ENCODE measurements around the gene CHAMP1. TPM values are rescaled to one million over a fixed set of nuclear protein-coding genes. Genes with fewer than 3 reads are reported as not detected.

Gene CHAMP1
- total and polyA plus RNA-seq, 2 of the 8 experiments (the other 6 are each of a cell fraction or from before 2014, with no cell fraction given): 26.8 to 41.9 TPM

DNA sequence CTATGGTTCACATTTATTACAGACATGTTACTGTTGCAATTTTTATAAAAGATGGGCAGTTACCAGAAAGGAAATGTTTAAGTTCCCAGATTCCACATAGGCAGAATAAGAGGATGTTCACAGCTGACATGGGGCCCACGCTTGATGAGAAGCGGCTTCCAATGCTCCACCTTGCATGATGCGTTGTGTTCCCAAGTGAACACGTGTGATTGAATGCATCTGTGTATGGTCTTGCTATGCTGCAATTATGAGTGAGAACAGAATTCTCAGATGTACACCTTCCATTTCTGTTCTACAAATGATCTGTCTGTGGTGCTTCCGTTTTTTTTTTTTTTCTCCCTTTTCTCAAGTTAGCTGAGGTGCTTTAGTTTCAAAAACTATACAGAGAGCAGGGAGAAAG, 17.4 kb upstream of the CHAMP1 start:
- Histone ChIP-seq H3K18ac (ENCODE audit: extremely low read depth, low read length) (no peak overlapping the region), H2AFZ (ENCODE audit: low read length) (no peak overlapping the region), H3K79me2 (ENCODE audit: control insufficient read depth in 1 of 2, insufficient read depth in 2 of 2, low read length in 2 of 2) (peaks cover 0 to 25% of the 10 kb centered on the region in 2 experiments; a peak in 2 of 4 replicates), H3K4me1 (replicated peaks in 1 of 4; ENCODE audit: control insufficient read depth in 3 of 4, insufficient read depth in 4 of 4, low read length in 3 of 4) (no peaks in the 10 kb centered on the region), H2BK12ac (ENCODE audit: low read depth, low read length) (no peak overlapping the region), H2BK5ac (ENCODE audit: low read depth, low read length) (no peak overlapping the region), H3K36me3 (ENCODE audit: control insufficient read depth in 2 of 4, insufficient read depth in 4 of 4, low read length in 3 of 4) (peaks cover 12 to 57% (median 40%) of the 10 kb centered on the region in 4 experiments; a peak in 7 of 8 replicates), H3K4me2 (ENCODE audit: insufficient read depth in 1 of 2, low read depth in 2 of 2, low read length in 2 of 2) (no peak overlapping the region), H3K27me3 (replicated peaks in 1 of 4; ENCODE audit: control insufficient read depth in 3 of 4, extremely low read depth in 1 of 4, insufficient read depth in 3 of 4, low read length in 3 of 4) (no peaks in the 10 kb centered on the region), H3K56ac (replicated peaks; ENCODE audit: insufficient read length, low read depth, low read length) (no peak overlapping the region), H4K5ac (ENCODE audit: insufficient read length, low read depth, low read length) (no peak overlapping the region), H2BK20ac (ENCODE audit: low read length) (no peak overlapping the region), H3K14ac (ENCODE audit: insufficient read length) (no peak overlapping the region), H4K8ac (ENCODE audit: extremely low read depth, insufficient read depth, low read length) (no peak overlapping the region), H3K4ac (replicated peaks; ENCODE audit: insufficient read length, low read depth, low read length) (no peak overlapping the region), H3K9ac (replicated peaks in 1 of 4; ENCODE audit: extremely low read depth in 1 of 4, low read depth in 3 of 4, low read length in 3 of 4) (no peak overlapping the region), H3K4me3 (ENCODE audit: extremely low read depth in 1 of 4, insufficient read depth in 2 of 4, low read depth in 3 of 4, low read length in 4 of 4) (no peak overlapping the region), H2BK120ac (replicated peaks; ENCODE audit: low read depth, low read length) (no peak overlapping the region), H3K27ac (ENCODE audit: low read depth, low read length) (no peak overlapping the region), H3K9me3 (ENCODE audit: insufficient read depth in 2 of 2, low read depth in 1 of 2, low read length in 1 of 2) (no peaks in the 10 kb centered on the region), H3K23me2 (ENCODE audit: low read depth, low read length) (no peaks in the 10 kb centered on the region), H4K91ac (replicated peaks; ENCODE audit: insufficient read length, low read length) (no peak overlapping the region), H2BK15ac (ENCODE audit: low read length) (no peak overlapping the region), H2AK5ac (ENCODE audit: low read depth, low read length) (no peak overlapping the region), H3K79me1 (ENCODE audit: low read depth, low read length) (peaks cover 11% of the 10 kb centered on the region), H4K20me1 (replicated peaks in 1 of 2; ENCODE audit: control insufficient read depth in 1 of 2, insufficient read depth in 2 of 2, low read length in 2 of 2) (peaks cover 6 to 7% of the 10 kb centered on the region in 2 experiments), H3K23ac (ENCODE audit: insufficient read length) (no peak overlapping the region)
- DNase-seq (ENCODE audit: low read depth in 1 of 2, low spot score in 2 of 2) (no peak), FAIRE-seq (no peak)
- ChIA-PET POLR2A (ENCODE audit: partially characterized antibody) (interaction anchor here (0.6 to 2.1 kb wide), 2 partner anchors 11 to 142 kb away, joined by 3 to 6 read pairs; no protein-coding TSS in a partner anchor), CTCF (ENCODE audit: partially characterized antibody) (interaction anchor here (1.6 kb wide), 1 partner anchor 44 kb away, joined by 4 read pairs; no protein-coding TSS in a partner anchor)
- TF ChIP-seq GTF2F1 (IDR thresholded peaks at IDR 0.05; ENCODE audit: borderline replicate concordance, low read depth, low read length) (no peak), JUND (IDR thresholded peaks at IDR 0.05; ENCODE audit: low read length) (no peak), BACH1 (IDR thresholded peaks at IDR 0.05; ENCODE audit: low read length) (no peak), FOSL1 (IDR thresholded peaks at IDR 0.05; ENCODE audit: insufficient read depth, low read depth, low read length) (no peak), EGR1 (IDR thresholded peaks at IDR 0.05; ENCODE audit: borderline replicate concordance, low read depth, low read length) (no peak), TBP (IDR thresholded peaks at IDR 0.05; ENCODE audit: low read depth, low read length) (no peak), RNF2 (IDR thresholded peaks at IDR 0.05; ENCODE audit: borderline replicate concordance, low read depth, low read length, missing control alignments, poor library complexity, severe bottlenecking) (no peak)
- 85% methylated on average over 5 of the region's 5 CpGs; no CpG with 5 or more reads in 1 of the 2 experiments for WGBS, 2 experiments (ENCODE audit: extremely low coverage in 1 of 2, insufficient coverage in 1 of 2, insufficient read length in 1 of 2, insufficient replicate concordance in 2 of 2, low coverage in 1 of 2, low lambda C conversion rate in 2 of 2, missing lambda C conversion rate in 1 of 2)
